ENCODE results near the gene CALCB.
"Not testable (repeated sequence)": the region's sequence is repeated elsewhere in the genome, so short reads cannot be mapped to it uniquely, and the experiment has no call there.

Gene CALCB

DNA sequence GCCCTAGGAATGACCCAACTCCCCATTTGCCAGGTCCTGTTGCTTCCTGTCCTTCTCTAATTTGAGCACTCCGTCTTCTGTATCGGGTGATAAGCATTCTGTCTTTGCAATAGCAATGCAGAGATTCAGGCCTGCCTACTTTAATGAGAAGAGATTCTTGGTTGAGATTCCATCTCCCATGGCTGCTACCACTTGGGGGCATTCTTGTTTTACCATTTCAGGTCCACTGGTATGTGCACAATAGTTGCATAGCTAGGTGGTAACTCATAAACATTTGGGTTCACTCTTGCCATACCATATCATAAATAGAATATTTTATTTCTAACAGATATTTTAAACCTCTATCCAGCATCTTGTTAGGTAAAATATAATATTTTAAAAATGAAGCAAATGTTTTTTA is 34.4 kb upstream of the CALCB start:
- H3K4me3 ChIP-seq (ENCODE audit: low read length) = no peak overlapping the region
- DNase-seq (ENCODE audit: low read depth) = peak; percentile 24
- TF ChIP-seq, protein P1, sequence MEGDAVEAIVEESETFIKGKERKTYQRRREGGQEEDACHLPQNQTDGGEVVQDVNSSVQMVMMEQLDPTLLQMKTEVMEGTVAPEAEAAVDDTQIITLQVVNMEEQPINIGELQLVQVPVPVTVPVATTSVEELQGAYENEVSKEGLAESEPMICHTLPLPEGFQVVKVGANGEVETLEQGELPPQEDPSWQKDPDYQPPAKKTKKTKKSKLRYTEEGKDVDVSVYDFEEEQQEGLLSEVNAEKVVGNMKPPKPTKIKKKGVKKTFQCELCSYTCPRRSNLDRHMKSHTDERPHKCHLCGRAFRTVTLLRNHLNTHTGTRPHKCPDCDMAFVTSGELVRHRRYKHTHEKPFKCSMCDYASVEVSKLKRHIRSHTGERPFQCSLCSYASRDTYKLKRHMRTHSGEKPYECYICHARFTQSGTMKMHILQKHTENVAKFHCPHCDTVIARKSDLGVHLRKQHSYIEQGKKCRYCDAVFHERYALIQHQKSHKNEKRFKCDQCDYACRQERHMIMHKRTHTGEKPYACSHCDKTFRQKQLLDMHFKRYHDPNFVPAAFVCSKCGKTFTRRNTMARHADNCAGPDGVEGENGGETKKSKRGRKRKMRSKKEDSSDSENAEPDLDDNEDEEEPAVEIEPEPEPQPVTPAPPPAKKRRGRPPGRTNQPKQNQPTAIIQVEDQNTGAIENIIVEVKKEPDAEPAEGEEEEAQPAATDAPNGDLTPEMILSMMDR (conservative IDR thresholded peaks at IDR 0.05; ENCODE audit: low read length) = peak; percentile 42

DNA sequence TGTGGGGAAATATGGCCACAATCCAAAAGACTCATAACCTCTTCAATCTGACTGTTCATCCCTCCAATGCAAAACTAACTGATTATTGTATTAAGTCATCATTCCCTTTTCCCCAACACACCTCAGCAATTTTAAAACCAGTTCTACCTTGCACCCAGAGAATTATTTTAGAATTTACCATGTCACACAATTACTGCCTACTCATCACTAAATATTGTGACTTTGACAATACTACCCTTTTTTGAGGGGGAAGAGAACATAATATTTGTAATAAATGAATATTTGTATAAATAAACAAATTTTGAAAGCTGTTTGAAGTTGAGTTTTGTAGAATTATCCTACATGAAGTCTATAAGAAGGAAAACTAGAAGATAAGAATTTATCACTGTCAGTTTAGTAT is 28.2 kb upstream of the CALCB start:
- no peak overlapping the region for H3K4me3 ChIP-seq (ENCODE audit: low read length)
- TF ChIP-seq, protein P1 (conservative IDR thresholded peaks at IDR 0.05; ENCODE audit: low read length) = no peak
- no peak for DNase-seq (ENCODE audit: low read depth)

DNA sequence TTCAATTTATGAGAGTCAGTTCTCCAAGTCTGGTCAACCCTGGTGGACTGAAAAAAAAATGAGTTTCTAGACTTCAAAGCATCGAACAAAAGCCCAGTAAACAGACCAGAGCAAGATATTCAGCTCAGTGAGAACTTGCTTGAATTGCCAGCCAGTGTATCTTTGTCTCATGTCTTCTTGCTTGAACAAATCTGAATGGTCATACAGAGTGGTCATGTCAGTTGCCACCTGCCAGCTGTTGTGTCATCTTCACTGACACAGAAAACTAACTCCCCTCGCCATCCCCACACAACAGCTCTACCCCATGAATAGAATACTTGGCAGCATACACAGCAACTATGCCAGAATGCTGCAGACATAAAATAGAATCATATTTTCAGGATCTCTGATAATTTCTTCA is 27.5 kb upstream of the CALCB start:
- H3K4me3 ChIP-seq (ENCODE audit: low read length) = no peak overlapping the region
- no peak for DNase-seq (ENCODE audit: low read depth)
- TF ChIP-seq, protein P1 (conservative IDR thresholded peaks at IDR 0.05; ENCODE audit: low read length) = no peak

DNA sequence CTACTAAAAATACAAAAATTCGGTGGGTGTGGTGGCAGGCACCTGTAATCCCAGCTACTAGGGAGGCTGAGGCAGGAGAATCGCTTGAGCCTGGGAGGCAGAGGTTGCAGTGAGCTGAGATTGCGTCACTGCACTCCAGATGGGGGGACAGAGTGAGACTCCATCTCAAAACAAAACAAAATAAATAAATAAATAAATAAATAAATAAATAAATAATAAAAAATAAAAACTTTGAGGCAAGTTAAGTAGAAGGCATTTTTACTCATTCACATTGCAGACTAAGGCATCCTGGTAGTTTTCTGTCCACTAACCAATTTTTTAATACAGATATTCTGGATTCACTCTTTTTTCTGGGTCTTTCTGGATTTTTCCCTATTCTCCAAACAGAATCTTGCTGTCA is 26.7 kb upstream of the CALCB start:
- DNase-seq (ENCODE audit: low read depth); H3K4me3 ChIP-seq (ENCODE audit: low read length): not testable (repeated sequence)

DNA sequence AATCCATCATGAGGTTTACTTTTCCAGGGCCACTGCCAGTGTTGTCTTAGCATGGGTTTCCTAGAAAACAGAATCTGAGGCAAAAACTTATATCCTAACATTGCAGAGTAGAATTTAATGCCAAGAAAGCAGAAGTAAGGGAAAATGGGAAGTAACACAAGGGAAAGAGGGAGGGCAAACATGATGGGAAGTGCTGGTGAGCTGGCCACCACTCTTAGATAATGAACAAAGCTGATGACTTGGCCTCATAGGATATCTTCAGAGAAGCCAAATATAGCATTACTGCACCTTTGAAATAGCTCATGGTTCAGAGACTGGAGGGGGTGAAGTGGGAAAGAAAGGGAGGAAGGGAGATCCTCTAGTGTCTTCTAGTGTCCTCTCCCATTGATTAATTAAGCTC is 24.8 kb upstream of the CALCB start:
- TF ChIP-seq, protein P1 (conservative IDR thresholded peaks at IDR 0.05; ENCODE audit: low read length) = no peak
- DNase-seq (ENCODE audit: low read depth) = no peak
- no peak overlapping the region for H3K4me3 ChIP-seq (ENCODE audit: low read length)

DNA sequence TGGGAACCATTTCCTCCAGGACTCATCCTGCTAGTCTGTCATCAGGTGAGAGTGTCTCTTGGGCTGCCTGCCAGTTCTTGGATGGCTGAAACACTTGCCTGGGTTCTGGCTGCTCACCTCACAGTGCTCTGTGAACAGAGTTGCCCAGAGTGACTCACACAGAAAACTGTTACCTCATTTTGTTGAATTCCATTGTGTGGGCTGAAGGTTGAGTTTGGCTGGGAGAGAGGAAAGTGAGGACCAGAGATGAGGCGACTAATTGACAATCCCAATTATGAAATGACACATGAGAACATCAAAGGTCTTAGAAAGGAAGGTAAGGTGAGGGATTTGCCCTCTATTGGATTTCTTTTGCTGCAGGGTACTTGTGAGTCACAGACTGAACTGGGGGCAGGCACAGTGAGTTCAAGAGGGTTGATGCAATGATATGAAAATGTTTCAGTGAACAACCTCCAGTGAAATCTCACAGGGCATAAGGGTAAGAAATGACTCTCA is 20.2 kb upstream of the CALCB start:
- no peak overlapping the region for H3K4me3 ChIP-seq (ENCODE audit: low read length)
- peak; percentile 34 for DNase-seq (ENCODE audit: low read depth)
- TF ChIP-seq, protein P1 (conservative IDR thresholded peaks at IDR 0.05; ENCODE audit: low read length) = no peak

DNA sequence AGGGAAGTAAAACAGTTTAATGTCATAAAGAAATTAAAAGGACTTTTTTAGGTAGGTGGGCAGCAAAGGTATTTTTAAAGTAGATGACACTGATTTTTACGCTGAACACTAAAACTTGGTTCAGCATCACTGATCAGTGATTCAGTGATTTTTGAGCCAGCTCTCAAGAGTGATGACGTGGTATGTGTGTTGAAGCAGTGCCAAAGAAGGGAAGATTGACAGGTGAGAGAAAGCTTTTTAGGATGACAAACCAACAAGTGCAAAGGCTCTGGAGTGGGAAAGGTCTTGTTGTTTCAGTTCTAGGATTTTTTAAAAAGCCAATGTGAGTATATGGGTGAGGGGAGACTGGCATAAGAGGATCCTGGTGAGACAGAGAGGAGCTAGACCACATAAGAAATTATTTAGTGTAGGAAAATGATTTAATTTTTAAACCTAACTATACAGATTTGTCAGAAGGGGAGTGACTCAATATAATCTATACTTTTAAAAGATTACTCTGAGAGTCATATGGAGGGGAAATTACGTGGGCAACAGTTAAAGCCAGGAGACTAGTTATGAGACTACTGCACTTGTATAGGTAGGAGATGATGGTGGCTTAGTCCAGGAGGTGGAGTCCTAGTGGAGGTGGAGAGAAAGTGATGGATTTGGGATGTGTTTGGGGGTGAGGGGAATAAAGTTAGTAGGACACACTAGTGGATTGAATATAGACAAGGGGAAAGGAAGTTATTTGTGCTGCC is 17.6 kb upstream of the CALCB start:
- TF ChIP-seq, protein P1 (conservative IDR thresholded peaks at IDR 0.05; ENCODE audit: low read length) = no peak
- no peak for DNase-seq (ENCODE audit: low read depth)
- H3K4me3 ChIP-seq (ENCODE audit: low read length) = no peak overlapping the region

Measured in AG10803 (cell line).